GM12875 (cell line): ENCODE data around the gene ADAMTS7.

Experiments
- H3K4me3 ChIP-seq: one replicate; pipeline ENCODE4 v1.5.1; 2011; ENCODE audit warnings: low read depth, low read length, control low read depth
- CTCF ChIP-seq: IDR thresholded peaks from 2 replicates; pipeline ENCODE4 v1.5.1; 2011; ENCODE audit warnings: low read depth, mild to moderate bottlenecking, control low read depth, inconsistent platforms, low read length, moderate library complexity, borderline replicate concordance; ENCODE audit not compliant: insufficient read depth

Gene ADAMTS7

GRCh38 chr15:78828920-78829319, 17.7 kb upstream of the ADAMTS7 start:
- TF ChIP-seq CTCF = no peak
- no peak overlapping the region for H3K4me3 ChIP-seq

GRCh38 chr15:78822514-78822913, 11.2 kb upstream of the ADAMTS7 start:
- TF ChIP-seq CTCF = no peak
- H3K4me3 ChIP-seq = no peak overlapping the region

- peak overlapping the region; percentile 41 for H3K4me3 ChIP-seq
- TF ChIP-seq CTCF = no peak
These were observed 540 bp upstream of the ADAMTS7 start for GRCh38 chr15:78811825-78812183.

GRCh38 chr15:78810362-78811123, 721 bp downstream of the ADAMTS7 start:
- TF ChIP-seq CTCF = no peak
- H3K4me3 ChIP-seq = peak overlapping the region; percentile 37

GRCh38 chr15:78810003-78810361, 1.3 kb downstream of the ADAMTS7 start:
- no peak for TF ChIP-seq CTCF
- H3K4me3 ChIP-seq = no peak overlapping the region

- H3K4me3 ChIP-seq = no peak overlapping the region
- peak; percentile 76 for TF ChIP-seq CTCF
These were observed 2.7 kb downstream of the ADAMTS7 start for GRCh38 chr15:78808550-78808949.

- H3K4me3 ChIP-seq = no peak overlapping the region
- no peak for TF ChIP-seq CTCF
These were observed 3.9 kb downstream of the ADAMTS7 start for GRCh38 chr15:78807359-78807758.
